ENCODE data around the gene ZNF268. TPM values are rescaled to one million over a fixed set of nuclear protein-coding genes. Genes with fewer than 3 reads are reported as not detected.
A peak's percentile ranks its signal among the peaks of the same experiment; 100 is the strongest.
"Not testable (repeated sequence)": the region's sequence is repeated elsewhere in the genome, so short reads cannot be mapped to it uniquely, and the experiment has no call there.

ZNF268 gene
- total RNA-seq, 1 donor from 2014 or later: 35.8 TPM

DNA sequence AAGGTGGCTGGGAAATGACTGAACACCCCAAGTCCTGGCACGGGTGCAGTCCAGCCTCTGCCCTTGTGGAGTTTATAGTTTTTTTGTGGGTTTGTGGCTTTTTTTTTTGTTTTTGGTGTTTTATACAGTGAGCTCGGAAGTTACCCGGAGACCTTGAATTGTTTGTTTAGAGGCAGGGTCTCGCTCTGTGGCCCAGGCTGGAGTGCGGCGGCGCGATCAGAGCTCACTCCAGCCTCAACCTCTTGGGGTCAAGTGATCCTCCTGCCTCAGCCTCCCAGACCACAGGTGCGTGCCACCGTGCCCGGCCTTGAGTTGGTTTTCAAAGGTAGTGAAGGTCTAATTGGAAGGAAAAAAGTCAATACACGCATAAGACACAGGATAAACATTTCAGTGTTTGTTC, 55.3 kb downstream of the ZNF268 start:
- Mint-ChIP-seq H3K4me1 (ENCODE audit: unreplicated experiment) (no peaks in the 10 kb centered on the region), H3K36me3 (ENCODE audit: low read depth, unreplicated experiment) (peaks cover 32% of the 10 kb centered on the region), H3K9me3 (ENCODE audit: unreplicated experiment) (peaks cover 57% of the 10 kb centered on the region)

DNA sequence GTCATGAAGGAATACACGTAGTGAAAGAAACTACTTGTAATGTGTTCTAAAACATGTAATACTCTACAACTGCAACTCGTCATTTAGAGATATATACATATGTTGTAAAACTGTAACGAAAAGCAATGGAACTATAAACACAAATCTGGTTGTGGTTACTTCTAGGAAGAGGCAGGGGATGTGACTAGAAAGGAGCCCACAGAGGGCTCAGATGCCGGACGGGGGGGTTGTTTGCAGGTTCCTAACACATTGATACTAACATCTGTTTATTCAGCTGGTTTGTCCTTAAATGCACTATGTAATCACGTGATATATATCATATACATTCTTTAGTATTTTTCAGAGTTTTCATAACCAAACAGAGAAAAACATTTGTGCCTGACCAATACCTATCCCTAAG, 70.4 kb downstream of the ZNF268 start:
- no peak overlapping the region for H3K4me3 Mint-ChIP-seq (ENCODE audit: unreplicated experiment)
- H3K36me3 Mint-ChIP-seq (ENCODE audit: low read depth, unreplicated experiment): no peaks in the 10 kb centered on the region
- TF ChIP-seq CTCF (IDR thresholded peaks at IDR 0.05; ENCODE audit: unreplicated experiment): no peak
- peaks cover 19% of the 10 kb centered on the region for H3K9me3 Mint-ChIP-seq (ENCODE audit: unreplicated experiment)
- H3K27ac Mint-ChIP-seq (ENCODE audit: unreplicated experiment): no peak overlapping the region
- H3K27me3 Mint-ChIP-seq (ENCODE audit: unreplicated experiment): peaks cover 2% of the 10 kb centered on the region
- DNase-seq (ENCODE audit: low spot score): no peak
- H3K4me1 Mint-ChIP-seq (ENCODE audit: unreplicated experiment): no peaks in the 10 kb centered on the region

More for the DNA sequence above, 55.3 kb downstream of the ZNF268 start:
- peaks cover 17% of the 10 kb centered on the region for H3K27me3 Mint-ChIP-seq (ENCODE audit: unreplicated experiment)
- no peak overlapping the region for H3K4me3 Mint-ChIP-seq (ENCODE audit: unreplicated experiment)
- peak overlapping the region; percentile 36 for H3K27ac Mint-ChIP-seq (ENCODE audit: unreplicated experiment)
- DNase-seq (ENCODE audit: low spot score): no peak
- no peak for TF ChIP-seq CTCF (IDR thresholded peaks at IDR 0.05; ENCODE audit: unreplicated experiment)

- H3K4me1 Mint-ChIP-seq (ENCODE audit: unreplicated experiment); H3K27ac Mint-ChIP-seq (ENCODE audit: unreplicated experiment); H3K27me3 Mint-ChIP-seq (ENCODE audit: unreplicated experiment); H3K4me3 Mint-ChIP-seq (ENCODE audit: unreplicated experiment); H3K36me3 Mint-ChIP-seq (ENCODE audit: low read depth, unreplicated experiment); DNase-seq (ENCODE audit: low spot score): not testable (repeated sequence)
- peaks cover 19% of the 10 kb centered on the region for H3K9me3 Mint-ChIP-seq (ENCODE audit: unreplicated experiment)
Measured at GRCh38 chr12:133255833-133256232, 74.5 kb downstream of the ZNF268 start.

GRCh38 chr12:133256321-133256720, 75.0 kb downstream of the ZNF268 start:
- TF ChIP-seq CTCF (IDR thresholded peaks at IDR 0.05; ENCODE audit: unreplicated experiment): no peak
- no peaks in the 10 kb centered on the region for H3K36me3 Mint-ChIP-seq (ENCODE audit: low read depth, unreplicated experiment)

DNA sequence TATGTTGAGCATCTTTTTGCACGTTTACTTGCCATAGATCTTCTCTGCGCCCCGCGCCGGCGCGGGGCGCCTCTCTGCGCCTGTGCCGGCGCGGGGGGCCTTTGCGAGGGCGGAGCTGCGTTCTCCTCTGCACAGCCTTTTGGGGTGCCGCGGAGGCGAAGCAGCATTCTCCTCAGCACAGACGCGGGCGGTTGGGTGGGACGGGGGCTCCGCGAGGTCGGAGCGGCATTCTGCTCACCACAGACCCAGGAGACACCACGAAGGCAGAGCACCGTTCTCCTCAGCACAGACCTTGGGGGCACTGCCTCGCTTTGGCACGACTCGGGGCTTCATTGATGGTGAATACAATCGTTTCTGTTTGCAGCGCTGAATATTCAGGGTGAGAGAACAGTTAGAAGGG, 82.9 kb downstream of the ZNF268 start:
- H3K9me3 Mint-ChIP-seq (ENCODE audit: unreplicated experiment): no peaks in the 10 kb centered on the region
- no peaks in the 10 kb centered on the region for H3K4me1 Mint-ChIP-seq (ENCODE audit: unreplicated experiment)
- H3K36me3 Mint-ChIP-seq (ENCODE audit: low read depth, unreplicated experiment): no peaks in the 10 kb centered on the region
- TF ChIP-seq CTCF (IDR thresholded peaks at IDR 0.05; ENCODE audit: unreplicated experiment): no peak
- H3K4me3 Mint-ChIP-seq (ENCODE audit: unreplicated experiment): no peak overlapping the region
- H3K27ac Mint-ChIP-seq (ENCODE audit: unreplicated experiment): no peak overlapping the region
- H3K27me3 Mint-ChIP-seq (ENCODE audit: unreplicated experiment): no peaks in the 10 kb centered on the region
- no peak for DNase-seq (ENCODE audit: low spot score)

More at GRCh38 chr12:133256321-133256720, 75.0 kb downstream of the ZNF268 start:
- Mint-ChIP-seq H3K27ac (ENCODE audit: unreplicated experiment) (no peak overlapping the region), H3K4me3 (ENCODE audit: unreplicated experiment) (no peak overlapping the region), H3K27me3 (ENCODE audit: unreplicated experiment) (peaks cover 2% of the 10 kb centered on the region), H3K4me1 (ENCODE audit: unreplicated experiment) (no peaks in the 10 kb centered on the region), H3K9me3 (ENCODE audit: unreplicated experiment) (peaks cover 17% of the 10 kb centered on the region)
- no peak for DNase-seq (ENCODE audit: low spot score)

Other genes starting within 250 kb of the ZNF268 start
- gene ZNF605, start 225.2 kb upstream of the ZNF268 start, total RNA-seq (ENCODE audit: unreplicated experiment): 8.3 TPM
- gene ZNF26, start 195.1 kb upstream of the ZNF268 start, total RNA-seq (ENCODE audit: unreplicated experiment): 13.5 TPM
- 34.8 TPM for gene ZNF84, start 144.0 kb upstream of the ZNF268 start, total RNA-seq (ENCODE audit: unreplicated experiment)
- gene ZNF140, start 100.6 kb upstream of the ZNF268 start, total RNA-seq (ENCODE audit: unreplicated experiment): 19.3 TPM
- gene ZNF891, start 51.2 kb upstream of the ZNF268 start, total RNA-seq (ENCODE audit: unreplicated experiment): 2.0 TPM
- 12.2 TPM for gene ZNF10, start 50.9 kb upstream of the ZNF268 start, total RNA-seq (ENCODE audit: unreplicated experiment)
- gene ANHX, start 54.4 kb downstream of the ZNF268 start, total RNA-seq (ENCODE audit: unreplicated experiment): not detected